GM18526 (cell line): ENCODE measurements around the gene ZSCAN20.

ENCODE experiments used
- POLR2A ChIP-seq: IDR thresholded peaks from 3 replicates; pipeline ENCODE4 v1.6.1; 2011; ENCODE audit not compliant: insufficient read length; ENCODE audit errors: extremely low read depth

The ZSCAN20 gene

GRCh38 chr1:33464552-33464951 lies 7.9 kb upstream of the ZSCAN20 start:
- TF ChIP-seq POLR2A: no peak

- TF ChIP-seq POLR2A: no peak
Measured at GRCh38 chr1:33465316-33465715, 7.1 kb upstream of the ZSCAN20 start.

- no peak for TF ChIP-seq POLR2A
Measured at GRCh38 chr1:33466159-33466558, 6.3 kb upstream of the ZSCAN20 start.

DNA sequence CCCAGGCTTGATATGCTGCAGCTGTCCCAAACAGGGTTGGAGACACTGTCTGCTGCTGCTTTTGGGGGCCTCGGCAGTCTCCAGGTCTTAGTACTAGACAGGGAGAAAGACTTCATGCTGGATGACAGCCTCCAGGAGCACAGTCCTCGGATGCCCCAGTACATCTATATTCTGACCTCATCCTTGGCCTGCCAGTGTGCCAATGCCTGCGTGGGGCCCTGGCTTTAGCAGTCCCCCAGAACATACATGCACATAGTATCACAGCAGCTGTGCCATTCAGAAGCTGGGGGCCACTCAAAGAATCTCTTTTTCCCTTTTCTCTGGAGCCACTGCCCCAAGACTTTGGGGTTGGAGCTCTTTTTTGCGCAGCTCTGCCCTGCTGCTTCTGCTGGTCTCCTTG lies 4.4 kb upstream of the ZSCAN20 start:
- no peak for TF ChIP-seq POLR2A

GRCh38 chr1:33468531-33468930 lies 3.9 kb upstream of the ZSCAN20 start:
- TF ChIP-seq POLR2A: no peak

DNA sequence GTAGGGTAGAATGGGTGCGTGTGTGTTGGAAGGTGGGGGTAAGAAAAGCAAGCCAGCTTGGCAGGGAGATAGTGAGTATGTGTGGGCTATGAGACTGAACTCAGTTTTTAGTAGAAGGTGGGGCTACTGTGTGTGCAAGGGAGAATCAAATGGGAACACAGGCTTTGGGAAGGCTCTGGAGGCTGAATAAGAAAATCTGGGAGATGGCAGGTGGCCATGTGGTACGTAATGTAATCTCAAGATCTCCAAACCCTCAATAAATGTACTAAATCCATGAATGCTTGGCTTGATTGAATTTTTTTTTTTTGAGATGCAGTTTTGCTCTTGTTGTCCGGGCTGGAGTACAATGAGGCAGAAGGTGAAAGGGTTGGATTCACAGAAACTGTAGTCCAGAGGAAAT lies 3.5 kb upstream of the ZSCAN20 start:
- no peak for TF ChIP-seq POLR2A

DNA sequence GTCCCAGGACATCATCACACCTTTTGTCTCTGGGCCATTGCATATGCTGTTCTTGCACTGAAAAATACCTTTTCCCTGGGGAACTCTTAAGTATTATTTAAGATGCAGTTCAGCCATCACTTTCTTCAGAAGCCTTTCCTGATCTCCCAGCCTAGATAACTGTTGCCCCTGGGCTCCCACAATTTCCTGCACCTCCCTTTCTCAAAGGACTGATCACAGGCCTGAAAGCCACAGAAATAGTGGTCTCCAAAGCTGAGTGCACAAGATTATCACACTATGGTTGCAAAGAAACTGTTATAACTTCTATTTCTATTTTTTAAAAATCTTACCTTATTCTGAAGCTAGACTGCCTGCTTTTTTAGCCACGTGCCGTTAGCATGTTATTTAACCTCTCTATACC lies 2.8 kb upstream of the ZSCAN20 start:
- no peak for TF ChIP-seq POLR2A

DNA sequence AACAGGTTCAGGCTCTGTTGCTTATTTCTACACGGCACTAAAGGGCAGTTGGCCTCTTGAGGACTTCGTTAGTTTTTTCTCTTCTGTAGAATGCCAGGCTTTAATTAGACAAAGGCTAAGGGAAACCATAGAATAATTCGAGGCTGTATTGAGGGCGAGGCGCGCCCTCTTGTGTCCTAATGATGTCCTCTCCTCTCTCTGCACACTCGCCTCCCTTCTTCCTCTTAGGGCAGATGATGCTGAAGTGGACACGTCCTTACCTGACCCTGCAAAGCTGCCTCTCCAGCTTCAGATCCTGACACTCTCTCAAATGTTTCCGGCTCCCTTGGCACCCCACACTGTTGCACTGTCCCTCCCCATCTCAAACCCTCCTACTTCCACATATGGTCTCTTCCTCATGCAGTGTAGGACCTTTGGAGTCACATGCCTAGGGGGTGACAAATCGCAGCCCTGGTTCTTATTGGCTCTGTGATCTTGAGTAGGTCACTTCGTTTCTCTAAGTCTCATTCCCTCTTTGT lies 1.9 kb upstream of the ZSCAN20 start:
- no peak for TF ChIP-seq POLR2A

DNA sequence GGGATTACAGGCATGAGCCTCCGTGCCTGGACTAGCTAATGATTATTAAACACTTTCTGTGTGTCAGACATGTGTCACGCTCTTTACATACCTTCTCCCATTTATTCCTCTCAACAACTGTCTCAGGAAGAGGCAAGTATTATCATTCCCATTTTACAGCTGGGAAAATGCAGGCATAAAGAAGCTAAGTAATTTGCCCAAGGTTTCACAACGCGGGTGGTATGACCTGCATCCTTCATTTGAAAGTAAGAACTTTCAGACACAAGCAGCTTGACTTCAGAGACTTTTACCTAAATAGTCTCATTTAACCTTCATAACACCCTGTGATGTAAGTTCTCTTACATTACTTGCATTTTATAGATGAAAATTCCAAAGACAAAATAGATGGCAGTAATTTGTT lies 1.0 kb upstream of the ZSCAN20 start:
- no peak for TF ChIP-seq POLR2A

DNA sequence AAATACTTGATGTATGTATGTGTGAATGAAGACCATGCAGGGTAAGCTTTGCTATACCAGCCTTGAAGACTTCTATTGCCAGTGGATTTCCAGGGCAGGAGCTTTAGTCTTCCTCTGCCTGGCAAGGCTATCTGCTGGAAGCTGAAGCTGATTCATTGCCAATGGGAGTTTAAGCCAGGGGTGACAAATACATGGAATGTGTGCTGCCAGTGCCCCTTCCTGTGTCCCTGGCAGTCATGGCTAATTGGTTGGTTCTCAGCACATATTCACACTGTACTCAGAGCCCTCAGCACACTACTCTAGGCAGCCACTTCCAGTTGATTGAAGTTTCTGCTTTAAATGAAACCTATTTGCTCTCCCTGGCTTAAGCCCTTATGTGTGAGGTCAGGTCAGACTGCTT lies 1.5 kb downstream of the ZSCAN20 start:
- no peak for TF ChIP-seq POLR2A

DNA sequence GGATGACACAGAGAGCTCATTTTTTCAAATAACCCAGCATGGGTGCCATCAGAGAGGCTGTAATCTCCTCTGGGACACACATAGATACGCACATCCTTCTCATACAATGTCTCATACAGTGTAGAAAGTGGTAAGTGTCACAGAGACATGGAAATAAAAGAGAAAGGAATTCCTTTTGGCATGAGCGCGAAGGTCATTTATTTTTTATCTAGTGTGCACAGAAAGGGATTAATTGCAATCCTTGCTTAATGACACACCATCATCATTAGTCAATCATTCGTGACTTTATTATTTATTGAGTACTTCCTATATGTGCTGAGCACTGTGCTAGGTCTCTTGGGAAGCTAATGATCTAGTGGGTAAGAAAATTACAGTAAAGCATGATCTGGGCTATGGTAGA lies 5.0 kb downstream of the ZSCAN20 start:
- TF ChIP-seq POLR2A: no peak

DNA sequence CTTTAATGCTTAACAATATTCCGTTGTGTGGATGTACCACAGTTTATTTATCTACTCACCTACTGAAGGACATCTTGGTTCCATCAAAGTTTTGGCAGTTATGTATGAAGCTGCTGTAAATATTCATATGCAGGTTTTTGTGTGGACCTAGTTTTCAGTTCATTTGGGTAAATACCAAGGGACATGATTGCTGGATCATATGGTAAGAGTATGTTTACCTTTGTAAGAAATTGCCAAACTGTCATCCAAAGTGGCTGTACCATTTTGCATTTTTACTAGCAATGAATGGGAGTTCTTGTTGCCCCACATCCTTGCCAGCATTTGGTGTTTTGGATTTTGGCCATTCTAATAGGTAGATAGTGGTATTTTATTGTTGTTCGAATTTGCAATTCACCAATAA lies 10.0 kb downstream of the ZSCAN20 start:
- TF ChIP-seq POLR2A: no peak

DNA sequence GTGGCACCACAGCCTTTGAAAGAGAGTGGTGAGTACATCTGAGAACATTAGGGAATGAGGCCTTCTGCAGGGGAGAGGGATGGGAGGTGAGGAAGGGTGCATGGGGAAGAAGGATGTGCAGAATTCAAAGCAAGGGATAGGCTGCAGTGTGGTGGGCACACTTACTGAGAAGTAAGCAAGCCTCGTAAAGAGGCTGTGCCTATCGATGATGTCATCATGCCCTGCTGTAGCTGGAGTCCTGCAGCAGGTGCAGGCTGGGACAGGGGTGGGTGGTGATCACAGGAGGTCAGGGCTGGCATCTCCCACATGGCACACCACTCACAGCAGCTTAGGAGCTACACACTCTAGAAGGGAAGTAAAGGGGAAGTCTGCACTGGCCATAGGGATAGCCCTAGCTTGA lies 16.2 kb downstream of the ZSCAN20 start:
- TF ChIP-seq POLR2A: no peak

- TF ChIP-seq POLR2A: no peak
Measured at GRCh38 chr1:33494929-33495328, 22.5 kb downstream of the ZSCAN20 start.

- TF ChIP-seq POLR2A: no peak
Measured at GRCh38 chr1:33497410-33497809, 25.0 kb downstream of the ZSCAN20 start.

GRCh38 chr1:33500547-33500946 lies 28.1 kb downstream of the ZSCAN20 start:
- no peak for TF ChIP-seq POLR2A

DNA sequence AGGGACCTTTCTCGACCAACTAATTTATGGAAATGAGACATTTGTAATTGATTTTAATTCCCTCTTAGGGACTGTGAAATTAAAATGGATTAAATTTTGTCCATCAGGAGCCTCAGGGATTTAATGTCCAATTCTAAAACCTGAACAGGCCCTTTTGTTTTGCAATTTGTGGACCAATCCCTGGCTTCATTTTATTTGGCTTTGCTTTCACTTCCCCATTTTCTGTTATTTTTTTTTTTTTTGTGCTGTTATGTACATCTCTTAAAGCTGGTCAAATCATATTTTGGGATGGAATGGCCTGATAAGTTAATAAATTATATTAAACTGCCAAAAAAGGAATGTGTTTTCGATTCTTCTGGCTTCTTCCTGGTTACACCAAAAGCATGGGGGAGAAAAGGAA lies 28.9 kb downstream of the ZSCAN20 start:
- TF ChIP-seq POLR2A: no peak

DNA sequence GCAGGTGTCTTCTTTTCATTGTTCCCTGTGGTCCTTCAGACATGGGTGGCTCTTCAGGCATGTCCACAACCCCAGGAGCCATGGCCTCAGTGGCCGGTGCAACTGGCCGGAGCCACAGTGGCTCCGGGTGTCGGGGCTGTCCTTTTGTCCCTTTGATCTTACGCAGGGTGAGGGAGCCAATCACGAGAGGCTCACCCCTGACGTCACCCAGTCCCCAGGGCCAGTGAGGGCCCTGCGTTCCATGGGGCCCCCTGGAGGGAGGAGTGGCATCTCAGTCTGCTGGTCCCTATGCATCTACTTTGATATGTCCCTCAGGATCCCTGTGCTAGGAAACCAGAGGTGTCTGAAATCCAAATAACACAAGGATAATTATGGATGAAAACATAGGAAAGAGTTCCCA lies 29.3 kb downstream of the ZSCAN20 start:
- TF ChIP-seq POLR2A: no peak
